OCI-LY3 (cell line): ENCODE data around the gene PARD3B.

Source experiments
- H2AFZ ChIP-seq: fragments of 200-600, 300-600 bp; shearing (Covaris generic); 2 replicates; pipeline ENCODE4 v1.6.0; 2014; ENCODE audit warnings: antibody characterized with exemption, low read depth, low read length
- H3K27ac ChIP-seq: fragments of 200-600, 300-600 bp; sonication (generic); 2 replicates; pipeline ENCODE4 v1.5.1; 2014; ENCODE audit warnings: mild to moderate bottlenecking, low read length, moderate library complexity, mixed read lengths
- H3K27me3 ChIP-seq: fragments of 200-600, 300-600 bp; sonication (generic); 2 replicates; pipeline ENCODE4 v1.6.1; 2014; ENCODE audit warnings: low read depth, low read length, mixed read lengths
- H3K36me3 ChIP-seq: fragments of 200-600, 300-600 bp; sonication (generic); replicated peaks from 2 replicates; pipeline ENCODE3; 2014; ENCODE audit warnings: low read depth, low read length, mixed read lengths
- H3K4me1 ChIP-seq: fragments of 300-600, 200-600 bp; sonication (generic); 2 replicates; pipeline ENCODE4 v1.6.1; 2014; ENCODE audit warnings: low read length, mixed read lengths
- H3K4me2 ChIP-seq: fragments of 200-600, 300-600 bp; sonication (generic); 2 replicates; pipeline ENCODE4 v1.6.1; 2014; ENCODE audit warnings: low read length, mixed read lengths
- H3K4me3 ChIP-seq: fragments of 300-600, 200-600 bp; sonication (generic); 2 replicates; pipeline ENCODE4 v1.5.1; 2014; ENCODE audit warnings: antibody characterized with exemption, mild to moderate bottlenecking, low read length, moderate library complexity
- H3K79me2 ChIP-seq: fragments of 300-600, 200-600 bp; shearing (Covaris generic); 2 replicates; pipeline ENCODE4 v1.6.1; 2014; ENCODE audit warnings: mild to moderate bottlenecking, low read length, mixed read lengths
- H3K9ac ChIP-seq: fragments of 300-600, 200-600 bp; shearing (Covaris generic); 2 replicates; pipeline ENCODE4 v1.6.0; 2014; ENCODE audit warnings: mild to moderate bottlenecking, low read length, moderate library complexity
- H3K9me3 ChIP-seq: fragments of 200-600, 300-600 bp; shearing (Covaris generic); 2 replicates; pipeline ENCODE4 v1.6.1; 2014; ENCODE audit warnings: low read length, mixed read lengths; ENCODE audit not compliant: insufficient read depth
- H4K20me1 ChIP-seq: fragments of 200-600, 300-600 bp; sonication (generic); 2 replicates; pipeline ENCODE4 v1.6.1; 2016; ENCODE audit warnings: low read length, mixed read lengths; ENCODE audit not compliant: insufficient read depth
- CTCF ChIP-seq: fragments of 200-600, 300-600 bp; sonication (generic); IDR thresholded peaks from 2 replicates; pipeline ENCODE4 v1.5.1; 2014; ENCODE audit warnings: antibody characterized with exemption, low read length, low read depth
- EZH2phosphoT487 ChIP-seq: fragments of 200-600 bp; shearing (Covaris generic); IDR thresholded peaks from 2 replicates; pipeline ENCODE4 v1.6.1; 2018; ENCODE audit warnings: antibody characterized with exemption, mixed run types, low read depth

PARD3B gene

GRCh38 chr2:205511641-205512040, 966.4 kb downstream of the PARD3B start:
- H3K9me3 ChIP-seq = no peaks in the 10 kb centered on the region
- H3K27ac ChIP-seq = no peak overlapping the region
- no peaks in the 10 kb centered on the region for H3K4me1 ChIP-seq
- H3K27me3 ChIP-seq = no peaks in the 10 kb centered on the region
- no peaks in the 10 kb centered on the region for H3K79me2 ChIP-seq
- TF ChIP-seq EZH2phosphoT487 = no peak
- TF ChIP-seq CTCF = no peak
- no peaks in the 10 kb centered on the region for H4K20me1 ChIP-seq
- no peak overlapping the region for H3K4me3 ChIP-seq
- H2AFZ ChIP-seq = no peak overlapping the region
- no peaks in the 10 kb centered on the region for H3K36me3 ChIP-seq
- no peak overlapping the region for H3K4me2 ChIP-seq
- no peak overlapping the region for H3K9ac ChIP-seq

GRCh38 chr2:205520311-205520710, 975.0 kb downstream of the PARD3B start:
- no peak for TF ChIP-seq EZH2phosphoT487
- no peak for TF ChIP-seq CTCF
- Histone ChIP-seq H2AFZ (no peak overlapping the region), H3K9ac (no peak overlapping the region), H3K4me1 (no peaks in the 10 kb centered on the region), H3K27me3 (0 out of 2 replicates have a peak, but pooled peaks cover 4% of the 10 kb centered on the region), H3K4me2 (no peak overlapping the region), H3K79me2 (no peaks in the 10 kb centered on the region), H4K20me1 (no peaks in the 10 kb centered on the region), H3K27ac (no peak overlapping the region), H3K4me3 (no peak overlapping the region), H3K36me3 (no peaks in the 10 kb centered on the region), H3K9me3 (no peaks in the 10 kb centered on the region)

GRCh38 chr2:205524656-205525055, 979.4 kb downstream of the PARD3B start:
- Histone ChIP-seq H2AFZ (no peak overlapping the region), H3K27ac (no peak overlapping the region), H3K9me3 (no peaks in the 10 kb centered on the region), H3K4me1 (no peaks in the 10 kb centered on the region), H3K9ac (no peak overlapping the region), H3K36me3 (no peaks in the 10 kb centered on the region), H3K4me3 (no peak overlapping the region), H3K27me3 (peaks cover 5% of the 10 kb centered on the region; the same call in 1 of the 2 replicates), H3K4me2 (no peak overlapping the region), H3K79me2 (no peaks in the 10 kb centered on the region), H4K20me1 (no peaks in the 10 kb centered on the region)
- TF ChIP-seq CTCF (no peak), EZH2phosphoT487 (no peak)

- H3K4me2 ChIP-seq = no peak overlapping the region
- no peaks in the 10 kb centered on the region for H4K20me1 ChIP-seq
- no peaks in the 10 kb centered on the region for H3K9me3 ChIP-seq
- TF ChIP-seq EZH2phosphoT487 = no peak
- no peak for TF ChIP-seq CTCF
- no peak overlapping the region for H3K27ac ChIP-seq
- H3K4me3 ChIP-seq = no peak overlapping the region
- H2AFZ ChIP-seq = no peak overlapping the region
- peaks cover 13% of the 10 kb centered on the region; the same call in 1 of the 2 replicates for H3K27me3 ChIP-seq
- H3K9ac ChIP-seq = no peak overlapping the region
- H3K36me3 ChIP-seq = no peaks in the 10 kb centered on the region
- H3K4me1 ChIP-seq = no peaks in the 10 kb centered on the region
- no peaks in the 10 kb centered on the region for H3K79me2 ChIP-seq
Measured at GRCh38 chr2:205527801-205528200, 982.5 kb downstream of the PARD3B start.
